ENCODE results near the gene HAS3. TPM values are rescaled to one million over a fixed set of nuclear protein-coding genes. Genes with fewer than 3 reads are reported as not detected.

The HAS3 gene
- total and polyA plus RNA-seq, 9 donors, result 0.83 to 3.2 (median 1.8) TPM

DNA sequence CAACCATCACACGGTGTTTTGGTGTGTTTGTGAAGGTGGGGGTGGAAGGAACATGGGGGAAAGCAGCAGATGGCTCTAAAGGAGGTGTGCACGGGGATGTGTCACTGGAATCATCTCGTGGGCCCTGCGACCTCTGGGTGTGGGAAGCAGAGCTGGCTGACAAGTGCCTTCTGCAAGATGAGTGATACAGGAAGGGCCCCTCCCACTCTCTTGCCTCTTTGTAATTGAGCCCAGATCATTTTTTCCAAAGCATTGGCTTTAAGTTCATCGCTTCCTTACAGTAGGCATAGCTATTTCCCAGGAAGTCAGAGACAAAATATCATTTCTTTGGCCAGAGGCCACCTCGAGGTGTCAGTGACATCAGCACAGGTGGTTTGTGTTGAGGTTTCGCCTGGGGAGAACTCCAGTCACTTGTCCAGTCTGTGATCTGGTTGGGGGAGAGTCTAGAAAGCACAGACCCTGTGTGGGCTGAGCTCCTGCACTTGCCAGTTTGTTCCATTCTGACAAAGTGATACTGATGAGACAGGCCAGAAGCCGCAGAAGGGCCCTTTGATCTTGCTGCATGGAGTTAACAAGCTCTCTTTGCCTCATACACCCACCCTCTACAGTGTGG lies 60.9 kb downstream of the HAS3 start:
- no peak overlapping the region for H3K27ac ChIP-seq
- no peak for DNase-seq
- 49 to 55% (median 51%) methylated on average over 8 of the region's 8 CpGs for WGBS, 3 donors

DNA sequence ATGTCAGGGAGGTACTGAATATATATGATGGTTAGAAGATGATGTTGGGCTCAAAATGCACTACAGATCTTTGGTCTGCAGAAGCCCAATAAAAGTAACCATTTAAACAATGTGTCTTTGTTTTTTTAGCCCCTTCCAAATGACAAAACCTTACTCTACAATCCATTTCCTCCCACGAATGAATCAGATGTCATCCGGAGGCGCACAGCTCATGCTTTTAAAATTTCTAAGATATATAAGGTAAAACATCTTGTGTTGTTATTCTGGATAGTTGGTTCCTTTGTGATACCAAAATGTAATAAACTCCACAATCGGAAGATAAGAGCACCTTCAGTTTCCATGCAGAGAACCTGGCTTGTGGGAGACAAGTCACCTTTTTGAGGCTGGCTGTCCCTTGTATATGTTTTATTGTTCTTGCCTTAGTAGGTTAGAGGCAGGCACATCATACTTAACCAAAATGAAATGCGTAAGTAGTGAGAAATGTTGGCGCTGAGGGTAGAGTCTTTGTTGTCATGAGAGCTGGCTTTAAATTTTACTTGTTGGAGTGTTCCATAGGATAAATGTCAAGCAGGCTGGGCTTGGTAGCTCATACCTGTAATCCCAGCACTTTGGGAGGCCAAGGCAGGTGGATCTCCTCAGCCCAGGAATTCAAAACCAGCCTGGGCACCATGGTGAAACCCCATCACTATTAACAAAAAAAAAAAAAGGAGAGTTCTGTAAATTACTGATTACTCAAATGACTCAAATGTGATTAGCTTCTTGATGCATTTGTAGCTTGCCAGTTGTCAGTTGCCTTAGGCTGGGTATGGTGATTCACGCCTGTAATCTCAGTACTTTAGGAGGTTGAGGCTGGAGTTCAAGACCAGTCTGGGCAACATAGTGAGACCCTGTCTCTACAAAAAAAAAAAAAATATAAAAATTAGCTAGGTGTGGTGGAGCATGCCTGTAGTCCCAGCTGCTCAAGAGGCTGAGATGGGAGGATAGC lies 61.8 kb downstream of the HAS3 start:
- DNase-seq, result no peak
- no peaks in the 10 kb centered on the region for H3K9me3 ChIP-seq
- TF ChIP-seq POLR2A (IDR thresholded peaks at IDR 0.05) (no peak), EP300 (IDR thresholded peaks at IDR 0.05) (no peak)
- TF ChIP-seq, protein P1, sequence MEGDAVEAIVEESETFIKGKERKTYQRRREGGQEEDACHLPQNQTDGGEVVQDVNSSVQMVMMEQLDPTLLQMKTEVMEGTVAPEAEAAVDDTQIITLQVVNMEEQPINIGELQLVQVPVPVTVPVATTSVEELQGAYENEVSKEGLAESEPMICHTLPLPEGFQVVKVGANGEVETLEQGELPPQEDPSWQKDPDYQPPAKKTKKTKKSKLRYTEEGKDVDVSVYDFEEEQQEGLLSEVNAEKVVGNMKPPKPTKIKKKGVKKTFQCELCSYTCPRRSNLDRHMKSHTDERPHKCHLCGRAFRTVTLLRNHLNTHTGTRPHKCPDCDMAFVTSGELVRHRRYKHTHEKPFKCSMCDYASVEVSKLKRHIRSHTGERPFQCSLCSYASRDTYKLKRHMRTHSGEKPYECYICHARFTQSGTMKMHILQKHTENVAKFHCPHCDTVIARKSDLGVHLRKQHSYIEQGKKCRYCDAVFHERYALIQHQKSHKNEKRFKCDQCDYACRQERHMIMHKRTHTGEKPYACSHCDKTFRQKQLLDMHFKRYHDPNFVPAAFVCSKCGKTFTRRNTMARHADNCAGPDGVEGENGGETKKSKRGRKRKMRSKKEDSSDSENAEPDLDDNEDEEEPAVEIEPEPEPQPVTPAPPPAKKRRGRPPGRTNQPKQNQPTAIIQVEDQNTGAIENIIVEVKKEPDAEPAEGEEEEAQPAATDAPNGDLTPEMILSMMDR (IDR thresholded peaks at IDR 0.05), result no peak
- H3K4me3 ChIP-seq, result no peak overlapping the region
- H3K27me3 ChIP-seq, result no peaks in the 10 kb centered on the region
- intact Hi-C loops (cut with DNase I), result no loop called here
- H3K27ac ChIP-seq, result no peak overlapping the region
- 70 to 79% (median 74%) methylated on average over 7 of the region's 7 CpGs for WGBS, 3 donors
- no peaks in the 10 kb centered on the region for H3K36me3 ChIP-seq
- H3K4me1 ChIP-seq (ENCODE audit: insufficient read depth), result peaks cover 3% of the 10 kb centered on the region

More for the DNA sequence above, 60.9 kb downstream of the HAS3 start:
- TF ChIP-seq EP300 (IDR thresholded peaks at IDR 0.05), result no peak
- no peak for TF ChIP-seq POLR2A (IDR thresholded peaks at IDR 0.05)
- TF ChIP-seq, protein P1 (IDR thresholded peaks at IDR 0.05), result no peak
- Histone ChIP-seq H3K4me1 (ENCODE audit: insufficient read depth) (peaks cover 3% of the 10 kb centered on the region), H3K4me3 (no peak overlapping the region), H3K27me3 (no peaks in the 10 kb centered on the region), H3K9me3 (no peaks in the 10 kb centered on the region), H3K36me3 (no peaks in the 10 kb centered on the region)
- intact Hi-C loops (cut with DNase I), result no loop called here

Other genes with a start within 250 kb of the HAS3 start
- 10 to 100 TPM; 56.9 to 89.1 (median 82.6) TPM for gene CHTF8, start 26.9 kb downstream of the HAS3 start, total RNA-seq
- gene CHTF8, start 26.9 kb downstream of the HAS3 start, polyA plus RNA-seq, result 100 to 1,000 TPM in 1 of 2 donors, 10 to 100 TPM in 1; 47.9 to 130 TPM
- gene UTP4, start 27.0 kb downstream of the HAS3 start, total RNA-seq, result 10 to 100 TPM; 13.8 to 52.4 (median 40.2) TPM
- 10 to 100 TPM; 19.7 to 48.9 TPM for gene UTP4, start 27.0 kb downstream of the HAS3 start, polyA plus RNA-seq
- 10 to 100 TPM; 15.1 to 51.8 (median 38.4) TPM for gene SNTB2, start 81.5 kb downstream of the HAS3 start, total RNA-seq
- 10 to 100 TPM in 1 of 2 donors, 1 to 10 TPM in 1; 9.4 to 21.2 TPM for gene SNTB2, start 81.5 kb downstream of the HAS3 start, polyA plus RNA-seq
- gene VPS4A, start 205.7 kb downstream of the HAS3 start, total RNA-seq, result 10 to 100 TPM; 18.3 to 34.1 (median 29.5) TPM
- 10 to 100 TPM; 19.7 to 29.1 TPM for gene VPS4A, start 205.7 kb downstream of the HAS3 start, polyA plus RNA-seq
- 10 to 100 TPM in 4 of 7 donors, 1 to 10 TPM in 3; 6.5 to 14.3 (median 11.4) TPM for gene PDF, start 224.9 kb downstream of the HAS3 start, total RNA-seq
- 1 to 10 TPM in 1 of 2 donors, not detected in 1; 2.4 TPM for gene PDF, start 224.9 kb downstream of the HAS3 start, polyA plus RNA-seq
- gene COG8, start 233.9 kb downstream of the HAS3 start, total RNA-seq, result 10 to 100 TPM; 31.8 to 48.9 (median 40.9) TPM
- 10 to 100 TPM; 21.0 to 28.6 TPM for gene COG8, start 233.9 kb downstream of the HAS3 start, polyA plus RNA-seq
- 10 to 100 TPM in 5 of 7 donors, 1 to 10 TPM in 2; 5.7 to 24.6 (median 16.6) TPM for gene NIP7, start 234.1 kb downstream of the HAS3 start, total RNA-seq
- 10 to 100 TPM in 1 of 2 donors, 1 to 10 TPM in 1; 7.8 to 23.2 TPM for gene NIP7, start 234.1 kb downstream of the HAS3 start, polyA plus RNA-seq
- gene TMED6, start 246.1 kb downstream of the HAS3 start, total RNA-seq, result 1 to 10 TPM in 2 of 7 donors, under 1 TPM in 4, not detected in 1; 0.51 to 4.9 (median 0.66) TPM
- gene TMED6, start 246.1 kb downstream of the HAS3 start, polyA plus RNA-seq, result not detected